Sigmoid colon (tissue), 4 donors: ENCODE measurements around the gene BTNL3.

ENCODE experiments used
- CTCF ChIP-seq, 4 experiments: fragments of 450-650 bp in 3 of 4; fragments of 200-600 bp in 1 of 4; IDR thresholded peaks; one replicate each; pipeline ENCODE4 v1.5.1; 2016 to 2019; ENCODE audit warnings: antibody characterized with exemption in 4 of 4, mild to moderate bottlenecking in 3 of 4, moderate library complexity in 2 of 4
- POLR2AphosphoS5 ChIP-seq, 4 donors: sonication (generic); formaldehyde crosslinking; IDR thresholded peaks; one replicate each; pipeline ENCODE4 v1.6.1; 2017; ENCODE audit warnings: antibody characterized with exemption in 4 of 4

- no peak for TF ChIP-seq CTCF (IDR thresholded peaks at IDR 0.05)
- no peak for TF ChIP-seq POLR2AphosphoS5 (IDR thresholded peaks at IDR 0.05)
Measured at GRCh38 chr5:180969406-180969805, 19.2 kb upstream of the BTNL3 start.
